Endodermal cell (in vitro differentiated cells): Measurements from ENCODE around the gene HS3ST3A1. TPM values are rescaled to one million over a fixed set of nuclear protein-coding genes. Genes with fewer than 3 reads are reported as not detected.
"Not testable (repeated sequence)": the region's sequence is repeated elsewhere in the genome, so short reads cannot be mapped to it uniquely, and the experiment has no call there.

ENCODE experiments used
- DNase-seq: peaks from one replicate; pipeline ENCODE4 v3.0.0-alpha.2; 2017
- H3K27ac ChIP-seq: 2 replicates; pipeline ENCODE4 v1.5.1; 2013; ENCODE audit warnings: mild to moderate bottlenecking, low read depth, low read length, moderate library complexity
- H3K27me3 ChIP-seq: 2 replicates; pipeline ENCODE4 v1.6.1; 2013; ENCODE audit warnings: mild to moderate bottlenecking, low read length, moderate library complexity; ENCODE audit not compliant: insufficient read depth, control insufficient read depth, poor library complexity, severe bottlenecking
- H3K36me3 ChIP-seq: 2 replicates; pipeline ENCODE4 v1.7.0; 2013; ENCODE audit warnings: mild to moderate bottlenecking, low read length, moderate library complexity; ENCODE audit not compliant: control insufficient read depth, insufficient read depth
- H3K4me1 ChIP-seq: one replicate; pipeline ENCODE4 v1.7.0; 2013; ENCODE audit warnings: low read length; ENCODE audit not compliant: control insufficient read depth, insufficient read depth
- H3K4me3 ChIP-seq: 2 replicates; pipeline ENCODE4 v1.5.1; 2013; ENCODE audit warnings: mild to moderate bottlenecking, low read length, moderate library complexity
- H3K9ac ChIP-seq: 2 replicates; pipeline ENCODE4 v1.6.1; 2013; ENCODE audit warnings: mild to moderate bottlenecking, low read length, moderate library complexity; ENCODE audit not compliant: poor library complexity, severe bottlenecking; ENCODE audit errors: extremely low read depth
- H3K9me3 ChIP-seq: 2 replicates; pipeline ENCODE4 v1.6.1; 2013; ENCODE audit warnings: mild to moderate bottlenecking, low read length, moderate library complexity; ENCODE audit not compliant: control insufficient read depth
- H3K27ac Mint-ChIP-seq: 2 replicates; pipeline ENCODE4 v1.8.0; 2020; ENCODE audit warnings: mixed read lengths
- H3K27me3 Mint-ChIP-seq: 2 replicates; pipeline ENCODE4 v1.8.0; 2021; ENCODE audit warnings: mild to moderate bottlenecking, mixed read lengths; ENCODE audit not compliant: insufficient read depth
- H3K36me3 Mint-ChIP-seq: 2 replicates; pipeline ENCODE4 v1.8.0; 2020; ENCODE audit warnings: low read depth, mixed read lengths
- H3K4me1 Mint-ChIP-seq: 2 replicates; pipeline ENCODE4 v1.8.0; 2020; ENCODE audit warnings: mixed read lengths
- H3K4me3 Mint-ChIP-seq: 2 replicates; pipeline ENCODE4 v1.8.0; 2020; ENCODE audit warnings: mild to moderate bottlenecking, moderate library complexity, mixed read lengths
- H3K9me3 Mint-ChIP-seq: 2 replicates; pipeline ENCODE4 v1.8.0; 2020; ENCODE audit warnings: mild to moderate bottlenecking, mixed read lengths
- CTCF ChIP-seq: fragments of 200-600 bp; sonication (generic); conservative IDR thresholded peaks from 2 replicates; pipeline ENCODE4 v1.5.0; 2021; ENCODE audit warnings: antibody characterized with exemption, mild to moderate bottlenecking
- WGBS, 2 experiments: methylation state at CpG; one replicate each; pipeline versions ENCODE4 v1.1.5 to v1.1.7; 2013; ENCODE audit warnings: missing lambda C conversion rate in 2 of 2, mixed read lengths in 1 of 2; ENCODE audit not compliant: insufficient coverage in 1 of 2, insufficient read length in 1 of 2; 5-methylcytosine and 5-hydroxymethylcytosine counted together
- total RNA-seq, 2 donors: library from RNA; stranded (reverse); fragmentation: NEBNext Ultra II Directional in 1 of 2; extraction: Animal tissue kit (Norgen Biotek cat#: 25700) in 1 of 2; gene quantifications; 2 replicates in 1 of 2; 3 replicates in 1 of 2; pipeline ENCODE4 v1.2.1, GENCODE V29; 2021

HS3ST3A1 gene
- total RNA-seq, 2 donors from 2014 or later = 1.9 to 2.4 TPM

GRCh38 chr17:13498184-13498583, 103.5 kb downstream of the HS3ST3A1 start:
- Histone ChIP-seq H3K9me3 (no peaks in the 10 kb centered on the region), H3K27ac (no peak overlapping the region), H3K4me3 (no peak overlapping the region), H3K9ac (no peak overlapping the region), H3K27me3 (no peaks in the 10 kb centered on the region), H3K36me3 (no peaks in the 10 kb centered on the region), H3K4me1 (no peaks in the 10 kb centered on the region)
- no peak for TF ChIP-seq CTCF
- no peaks in the 10 kb centered on the region for H3K36me3 Mint-ChIP-seq
- no peaks in the 10 kb centered on the region for H3K27me3 Mint-ChIP-seq
- H3K27ac Mint-ChIP-seq = no peak overlapping the region
- WGBS, 2 experiments = 92 to 95% methylated on average over 3 of the region's 3 CpGs
- no peak overlapping the region for H3K4me3 Mint-ChIP-seq
- no peaks in the 10 kb centered on the region for H3K9me3 Mint-ChIP-seq
- DNase-seq = no peak
- no peaks in the 10 kb centered on the region for H3K4me1 Mint-ChIP-seq

GRCh38 chr17:13496553-13497056, 105.1 kb downstream of the HS3ST3A1 start:
- not testable (repeated sequence) for H3K9ac ChIP-seq, H3K4me1 ChIP-seq, H3K27me3 Mint-ChIP-seq, H3K27ac ChIP-seq, H3K4me3 ChIP-seq, H3K9me3 ChIP-seq, H3K4me3 Mint-ChIP-seq, H3K4me1 Mint-ChIP-seq, H3K36me3 Mint-ChIP-seq, DNase-seq, H3K9me3 Mint-ChIP-seq, H3K36me3 ChIP-seq, H3K27ac Mint-ChIP-seq, H3K27me3 ChIP-seq
- 96 to 100% methylated on average over 1 to 22 of the region's 35 CpGs for WGBS, 2 experiments

- Mint-ChIP-seq H3K36me3 (no peaks in the 10 kb centered on the region), H3K27ac (no peak overlapping the region), H3K4me3 (no peak overlapping the region), H3K4me1 (no peaks in the 10 kb centered on the region), H3K27me3 (no peaks in the 10 kb centered on the region), H3K9me3 (no peaks in the 10 kb centered on the region)
- 60 to 97% methylated on average over 2 of the region's 2 CpGs for WGBS, 2 experiments
- no peak overlapping the region for H3K4me3 ChIP-seq
- no peaks in the 10 kb centered on the region for H3K36me3 ChIP-seq
- H3K27ac ChIP-seq = no peak overlapping the region
- no peak overlapping the region for H3K9ac ChIP-seq
- no peak for DNase-seq
- H3K4me1 ChIP-seq = no peaks in the 10 kb centered on the region
- H3K9me3 ChIP-seq = no peaks in the 10 kb centered on the region
- no peaks in the 10 kb centered on the region for H3K27me3 ChIP-seq
- TF ChIP-seq CTCF = no peak
These were observed 106.3 kb downstream of the HS3ST3A1 start for GRCh38 chr17:13495423-13495822.

- Histone ChIP-seq H3K36me3 (no peaks in the 10 kb centered on the region), H3K27ac (no peak overlapping the region), H3K27me3 (no peaks in the 10 kb centered on the region), H3K4me1 (no peaks in the 10 kb centered on the region), H3K9me3 (no peaks in the 10 kb centered on the region), H3K9ac (no peak overlapping the region), H3K4me3 (no peak overlapping the region)
- Mint-ChIP-seq H3K9me3 (no peaks in the 10 kb centered on the region), H3K36me3 (no peaks in the 10 kb centered on the region), H3K4me1 (no peaks in the 10 kb centered on the region), H3K4me3 (no peak overlapping the region), H3K27ac (no peak overlapping the region), H3K27me3 (no peaks in the 10 kb centered on the region)
- DNase-seq = no peak
- no peak for TF ChIP-seq CTCF
- WGBS, 2 experiments = 81 to 90% methylated on average over 4 of the region's 4 CpGs
These were observed 109.0 kb downstream of the HS3ST3A1 start for GRCh38 chr17:13492737-13493122.
